NCI-H2196 treated with DMSO at 0.1 percent for 48 hours (cell line): Measurements from ENCODE around the gene RNF150.

ENCODE experiments used
- DNase-seq: peaks from one replicate; lab custom pipeline; 2025; ENCODE audit not compliant: unreplicated experiment; lab: John Stamatoyannopoulos, UW

Gene RNF150

GRCh38 chr4:140986045-140986444 lies 147.2 kb downstream of the RNF150 start:
- no peak for DNase-seq

- no peak for DNase-seq
Measured at GRCh38 chr4:140982613-140983340, 150.5 kb downstream of the RNF150 start.

GRCh38 chr4:140980426-140981200 lies 152.7 kb downstream of the RNF150 start:
- no peak for DNase-seq

- no peak for DNase-seq
Measured at GRCh38 chr4:140976768-140977167, 156.5 kb downstream of the RNF150 start.

GRCh38 chr4:140971077-140971792 lies 162.0 kb downstream of the RNF150 start:
- DNase-seq, result no peak

- DNase-seq, result no peak
Measured at GRCh38 chr4:140969296-140969695, 164.0 kb downstream of the RNF150 start.

GRCh38 chr4:140968371-140968770 lies 164.9 kb downstream of the RNF150 start:
- no peak for DNase-seq

- DNase-seq, result no peak
Measured at GRCh38 chr4:140963883-140964282, 169.4 kb downstream of the RNF150 start.

GRCh38 chr4:140955641-140956040 lies 177.6 kb downstream of the RNF150 start:
- DNase-seq, result no peak

GRCh38 chr4:140952717-140953116 lies 180.6 kb downstream of the RNF150 start:
- DNase-seq, result no peak

- DNase-seq, result no peak
Measured at GRCh38 chr4:140947506-140947905, 185.8 kb downstream of the RNF150 start.

GRCh38 chr4:140945106-140945505 lies 188.2 kb downstream of the RNF150 start:
- no peak for DNase-seq

GRCh38 chr4:140944572-140944971 lies 188.7 kb downstream of the RNF150 start:
- DNase-seq, result no peak

- DNase-seq, result no peak
Measured at GRCh38 chr4:140944199-140944515, 189.1 kb downstream of the RNF150 start.

GRCh38 chr4:140943486-140944198 lies 189.6 kb downstream of the RNF150 start:
- no peak for DNase-seq

GRCh38 chr4:140940589-140940988 lies 192.7 kb downstream of the RNF150 start:
- DNase-seq, result no peak

GRCh38 chr4:140937866-140938265 lies 195.4 kb downstream of the RNF150 start:
- no peak for DNase-seq

GRCh38 chr4:140935254-140935653 lies 198.0 kb downstream of the RNF150 start:
- no peak for DNase-seq

GRCh38 chr4:140932501-140933045 lies 200.7 kb downstream of the RNF150 start:
- no peak for DNase-seq

GRCh38 chr4:140931911-140932310 lies 201.4 kb downstream of the RNF150 start:
- DNase-seq, result no peak

- DNase-seq, result no peak
Measured at GRCh38 chr4:140930557-140930956, 202.7 kb downstream of the RNF150 start.
